HCT116 (cell line): ENCODE results near the gene PCDHGA1.

ENCODE experiments used
- CEBPB ChIP-seq: IDR thresholded peaks from 2 replicates; pipeline ENCODE4 v1.6.1; 2012; ENCODE audit warnings: low read depth
- CTCF ChIP-seq, 3 experiments: fragments of 200-600 bp in 1 of 3; sonication (generic) in 1 of 3; IDR thresholded peaks in 2 of 3; conservative IDR thresholded peaks in 1 of 3; 2 replicates each; pipeline ENCODE4 v1.5.1; 2012 to 2017; ENCODE audit warnings: low read depth in 2 of 3, low read length in 2 of 3, antibody characterized with exemption in 1 of 3, borderline replicate concordance in 1 of 3, control low read depth in 1 of 3, mild to moderate bottlenecking in 1 of 3, mixed read lengths in 1 of 3, mixed run types in 1 of 3, moderate library complexity in 1 of 3; ENCODE audit not compliant: insufficient read depth in 1 of 3
- POLR2AphosphoS5 ChIP-seq: IDR thresholded peaks from 2 replicates; pipeline ENCODE4 v1.6.1; 2011; ENCODE audit warnings: mild to moderate bottlenecking, low read depth, low read length, moderate library complexity
- TF ChIP-seq, protein P1 (sequence below): IDR thresholded peaks from 2 replicates; pipeline ENCODE4 v1.6.1; 2012

DNA sequence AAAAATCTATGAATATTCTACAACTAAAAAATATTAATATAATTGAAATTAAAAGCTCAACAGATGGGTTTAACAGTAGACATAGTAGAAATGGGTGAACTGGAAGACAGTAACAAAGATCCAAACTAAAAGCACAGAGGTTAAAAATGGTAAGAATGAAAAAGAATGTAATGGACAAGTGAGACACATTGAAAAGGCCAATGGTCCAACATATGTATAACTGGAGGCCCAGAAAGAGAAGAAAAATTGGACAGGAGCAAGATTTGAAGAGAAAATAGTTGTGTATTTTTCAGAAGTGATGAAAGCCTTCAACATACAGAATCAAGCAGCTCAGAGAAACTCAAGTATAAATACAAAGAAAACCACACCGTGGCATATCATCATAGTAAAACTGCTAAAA is 217.2 kb downstream of the PCDHGA1 start:
- TF ChIP-seq POLR2AphosphoS5 (no peak), CTCF (IDR thresholded peaks at IDR 0.05 in 2 of 3, conservative IDR thresholded peaks at IDR 0.05 in 1 of 3; ENCODE audit: borderline replicate concordance in 1 of 3, insufficient read depth in 1 of 3, low read depth in 2 of 3, low read length in 2 of 3) (no peak), CEBPB (no peak)
- TF ChIP-seq, protein P1, sequence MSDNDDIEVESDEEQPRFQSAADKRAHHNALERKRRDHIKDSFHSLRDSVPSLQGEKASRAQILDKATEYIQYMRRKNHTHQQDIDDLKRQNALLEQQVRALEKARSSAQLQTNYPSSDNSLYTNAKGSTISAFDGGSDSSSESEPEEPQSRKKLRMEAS, result no peak
